Right lung (tissue), 5 donors: ENCODE results near the gene TMEM131. TPM values are rescaled to one million over a fixed set of nuclear protein-coding genes. Genes with fewer than 3 reads are reported as not detected.

Experiments
- DNase-seq, 2 donors: peaks; one replicate each; pipeline ENCODE4 v3.0.0-alpha.2; 2013
- polyA plus RNA-seq, 5 donors: library from polyadenylated mRNA; unstranded; fragments of 120-200 nt; gene quantifications; one replicate each; pipeline versions ENCODE4 v1.2.1 to v1.2.3, GENCODE V29; 2013; ENCODE audit warnings: inconsistent platforms in 1 of 5, low replicate concordance in 1 of 5; ENCODE audit not compliant: insufficient read length in 5 of 5, insufficient read depth in 1 of 5

Gene TMEM131
- polyA plus RNA-seq, 5 donors, result 41.3 to 50.1 (median 46.7) TPM

DNA sequence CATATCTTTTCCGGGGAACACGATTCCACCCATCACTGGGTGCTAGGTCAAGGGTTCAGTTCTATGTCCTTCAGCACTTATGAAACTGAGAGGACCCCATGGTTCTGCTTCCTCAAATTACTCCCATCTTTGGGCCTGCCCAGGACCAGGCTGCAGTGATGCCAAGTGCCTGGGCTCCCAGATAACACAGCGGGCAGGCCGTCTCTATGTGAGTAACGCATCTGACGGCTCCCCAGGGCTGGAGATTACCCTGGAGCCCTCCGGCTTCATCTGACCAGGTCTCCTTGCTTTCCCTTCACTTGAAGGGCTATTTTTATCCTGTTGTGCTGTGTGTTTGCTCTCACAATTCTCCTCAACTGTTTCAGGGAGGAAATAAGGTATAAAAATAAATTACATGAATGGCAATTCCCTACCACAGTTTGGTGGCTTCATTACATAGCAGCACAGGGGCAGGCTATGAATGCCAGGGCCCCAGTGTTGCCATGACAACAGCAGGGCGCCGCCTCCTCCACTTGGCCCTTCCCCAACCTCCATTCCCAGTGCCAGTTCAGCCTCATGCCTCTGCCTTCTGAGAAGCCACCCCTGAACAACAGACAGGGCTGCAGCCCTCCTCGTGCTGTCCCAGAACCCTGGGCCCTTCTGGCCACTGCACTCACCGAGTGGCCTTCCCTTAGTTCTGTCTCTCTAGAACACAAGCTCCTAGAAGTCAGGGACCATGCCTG, 25.4 kb upstream of the TMEM131 start:
- no peak for DNase-seq

GRCh38 chr2:98020516-98020915, 24.8 kb upstream of the TMEM131 start:
- no peak for DNase-seq

DNA sequence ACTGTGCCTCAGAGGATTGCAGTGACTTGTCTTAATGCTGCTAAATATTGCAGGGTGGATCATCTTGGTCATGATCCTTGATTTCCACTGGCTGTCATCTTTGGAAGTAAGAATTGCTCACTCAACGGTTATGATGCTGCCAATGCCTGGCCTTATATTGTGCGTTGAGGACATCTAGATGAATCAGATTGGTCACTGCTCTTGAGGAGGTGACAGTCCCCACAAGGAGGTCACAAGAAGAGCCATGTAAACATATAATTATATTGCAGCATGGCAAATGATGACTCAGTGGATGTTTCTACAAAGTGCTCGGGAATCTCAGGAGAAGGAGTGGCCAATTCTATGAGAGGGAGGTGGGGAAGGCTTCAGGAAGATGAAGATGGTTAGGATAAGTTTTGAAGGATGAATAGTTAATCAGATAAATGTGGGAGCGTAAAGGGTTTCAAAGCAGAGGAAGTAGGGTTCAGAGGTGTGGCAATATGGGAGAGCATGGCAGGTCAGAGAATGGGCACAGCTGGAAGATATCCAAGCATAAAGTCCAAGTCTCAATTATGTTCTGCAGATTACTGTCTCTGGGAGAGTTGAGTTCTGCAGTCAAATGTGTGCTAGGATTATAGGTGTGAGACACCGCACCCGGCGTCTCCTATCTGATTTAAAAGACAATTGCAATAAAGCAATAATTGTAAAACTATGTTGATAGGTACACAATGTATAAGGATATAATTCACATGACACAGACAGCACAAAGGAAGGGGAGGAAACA, 21.3 kb upstream of the TMEM131 start:
- no peak for DNase-seq

DNA sequence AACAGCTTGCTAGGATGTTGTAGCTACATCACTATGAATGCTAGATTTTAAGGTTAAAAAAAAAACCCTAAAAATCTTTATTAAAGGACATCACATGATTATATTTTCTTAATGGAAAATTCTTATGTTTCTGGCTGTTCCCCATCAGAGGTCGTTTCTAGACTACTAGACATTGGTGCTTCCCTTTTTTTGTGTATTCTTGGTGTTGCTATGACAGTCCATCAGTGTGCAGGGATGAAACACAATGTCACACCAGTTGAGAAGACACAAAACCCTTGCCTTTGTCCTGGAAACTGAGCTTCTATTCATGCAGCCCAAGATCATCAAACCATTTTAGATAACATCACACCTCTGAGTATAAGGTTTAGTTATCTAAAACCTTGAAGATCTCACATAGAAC, 19.9 kb upstream of the TMEM131 start:
- DNase-seq, result no peak

DNA sequence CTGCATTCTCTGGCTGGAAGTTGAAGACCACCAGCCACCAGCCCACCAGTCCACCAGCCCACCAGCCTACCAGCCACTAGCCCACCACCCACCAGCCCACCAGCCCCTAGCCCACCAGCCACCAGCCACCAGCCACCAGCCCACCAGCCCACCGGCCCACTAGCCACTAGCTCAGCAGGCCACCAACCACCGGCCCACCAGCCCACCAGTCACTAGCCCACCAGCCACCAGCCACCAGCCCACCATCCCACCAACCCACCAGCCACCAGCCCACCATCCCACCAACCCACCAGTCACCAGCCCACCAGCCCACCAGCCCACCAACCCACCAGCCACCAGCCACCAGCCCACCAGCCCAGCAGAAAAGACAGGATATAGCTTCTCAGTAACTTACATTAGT, 18.6 kb upstream of the TMEM131 start:
- no peak for DNase-seq

DNA sequence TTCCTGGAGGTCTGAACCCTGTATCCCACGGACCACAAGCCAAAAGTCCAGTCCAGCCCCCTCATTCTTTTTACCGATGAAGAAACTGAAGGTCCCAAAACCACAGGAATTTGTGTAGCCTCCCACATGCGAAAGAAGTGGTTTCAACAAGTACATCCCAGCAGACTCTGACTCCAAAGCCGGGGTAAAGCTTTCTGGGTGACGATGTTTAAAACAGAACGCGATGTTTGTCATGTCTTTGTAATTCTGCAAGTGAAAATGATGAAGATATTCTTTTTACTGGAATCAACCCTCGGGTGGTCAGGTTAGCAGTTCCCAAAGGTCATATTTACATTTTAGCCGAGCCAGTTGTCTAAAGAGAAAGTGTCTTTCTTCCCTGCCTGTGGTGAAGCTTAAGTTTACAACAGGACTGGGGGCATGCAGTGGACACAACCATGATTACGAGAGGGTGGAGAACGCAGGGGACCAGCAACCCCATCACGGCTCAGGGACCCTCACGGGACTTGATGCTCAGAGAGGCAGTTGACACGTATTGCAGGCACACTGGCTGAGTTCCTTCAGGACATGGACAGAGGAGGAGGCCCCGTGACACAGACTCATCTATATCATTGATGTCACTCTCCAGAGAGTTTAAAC, 17.8 kb upstream of the TMEM131 start:
- no peak for DNase-seq

DNA sequence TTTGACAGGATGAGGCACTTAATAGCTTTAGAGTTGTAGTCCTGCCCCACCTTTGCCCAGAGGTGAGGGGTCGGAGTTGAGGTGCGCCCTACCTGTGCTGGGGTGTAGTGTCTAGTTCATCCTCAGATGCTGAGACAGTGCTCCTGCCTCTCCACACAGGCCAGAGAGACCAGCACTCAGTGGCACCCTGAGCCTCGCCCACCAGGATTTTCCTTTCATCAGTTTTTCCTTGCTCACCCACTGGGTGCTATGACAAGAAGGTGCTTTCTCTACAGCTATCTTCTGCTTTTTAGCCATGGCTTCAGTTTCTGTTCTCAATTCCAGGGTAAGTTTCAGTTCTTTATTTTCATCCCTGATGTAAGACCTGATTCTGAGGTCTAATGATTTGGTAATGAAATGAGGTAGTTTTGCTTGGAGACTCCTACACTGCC, 16.8 kb upstream of the TMEM131 start:
- no peak for DNase-seq

DNA sequence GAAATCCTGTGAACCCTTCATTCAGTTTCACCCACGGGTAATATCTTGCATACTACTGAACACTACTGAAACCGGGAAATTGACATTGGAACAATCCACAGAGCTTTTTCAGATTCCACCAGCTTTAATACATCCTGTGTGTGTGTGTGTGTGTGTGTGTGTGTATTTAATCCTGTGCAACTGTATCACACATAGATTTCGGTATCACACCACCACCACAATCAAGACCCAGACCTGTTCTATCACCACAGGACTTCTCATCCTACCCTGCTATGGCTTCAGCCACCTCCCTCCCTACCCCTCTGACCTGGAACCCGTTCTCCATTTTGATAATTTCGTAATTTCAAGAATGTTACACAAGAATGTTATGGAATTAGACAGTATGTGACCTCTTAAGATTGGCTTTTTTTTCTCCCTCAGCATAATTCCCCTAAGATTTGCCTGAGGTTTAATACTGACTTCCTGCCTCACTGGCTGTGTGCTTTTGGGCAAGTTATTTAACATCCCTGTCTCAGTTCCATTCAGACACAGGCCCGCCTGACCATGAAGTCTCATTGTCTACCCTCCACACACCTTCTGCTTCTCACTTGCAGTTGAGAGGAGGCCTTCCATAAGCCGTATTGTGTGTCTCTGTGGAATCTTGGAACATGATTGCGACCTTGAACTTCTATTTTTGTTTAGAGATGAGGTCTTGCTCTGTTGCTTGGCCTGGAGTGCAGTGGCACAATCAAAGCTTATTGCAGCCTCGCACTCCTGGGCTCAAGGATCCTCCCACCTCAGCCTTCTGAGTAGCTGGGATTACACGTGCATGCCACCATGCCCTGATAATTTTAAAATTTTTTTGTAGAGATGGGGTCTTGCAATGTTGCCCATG, 14.4 kb upstream of the TMEM131 start:
- DNase-seq, result no peak

GRCh38 chr2:98008415-98008814, 12.7 kb upstream of the TMEM131 start:
- DNase-seq, result no peak

DNA sequence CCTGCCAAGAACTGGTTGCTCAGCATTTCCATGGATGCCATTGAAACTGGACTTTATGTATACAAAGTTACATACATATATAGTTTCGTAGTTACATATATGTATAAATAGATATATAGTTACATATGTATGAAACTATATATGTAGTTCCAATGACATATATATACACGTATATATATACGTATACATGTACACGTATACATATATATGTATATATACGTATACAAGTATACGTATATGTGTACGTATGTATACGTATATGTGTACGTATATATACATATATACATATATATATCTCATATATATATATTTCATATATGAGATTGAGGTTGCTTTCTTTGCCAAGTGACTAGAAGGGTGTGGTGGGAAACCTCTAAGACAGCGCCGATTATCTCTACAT, 10.6 kb upstream of the TMEM131 start:
- no peak for DNase-seq

- no peak for DNase-seq
Measured at GRCh38 chr2:98004613-98005012, 8.9 kb upstream of the TMEM131 start.

- no peak for DNase-seq
Measured at GRCh38 chr2:98004047-98004446, 8.3 kb upstream of the TMEM131 start.

DNA sequence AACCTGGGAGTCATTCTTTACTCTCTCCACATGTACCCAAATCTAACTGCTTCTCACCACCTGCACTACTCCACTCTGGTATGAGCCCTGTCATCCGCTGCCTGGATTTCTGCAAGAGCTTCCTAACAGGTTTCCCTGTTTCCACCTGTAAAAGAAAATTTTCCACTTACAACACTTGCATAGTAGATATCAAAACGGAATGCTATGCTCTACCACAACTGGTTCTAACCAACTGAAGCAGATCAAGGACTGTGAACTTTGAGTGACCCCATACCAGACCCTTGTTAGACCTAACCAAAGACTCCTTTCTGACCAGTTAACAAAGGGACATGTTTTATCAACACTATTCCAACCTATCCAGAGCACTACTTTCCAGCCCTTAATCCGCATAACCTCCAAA, 3.8 kb upstream of the TMEM131 start:
- no peak for DNase-seq

DNA sequence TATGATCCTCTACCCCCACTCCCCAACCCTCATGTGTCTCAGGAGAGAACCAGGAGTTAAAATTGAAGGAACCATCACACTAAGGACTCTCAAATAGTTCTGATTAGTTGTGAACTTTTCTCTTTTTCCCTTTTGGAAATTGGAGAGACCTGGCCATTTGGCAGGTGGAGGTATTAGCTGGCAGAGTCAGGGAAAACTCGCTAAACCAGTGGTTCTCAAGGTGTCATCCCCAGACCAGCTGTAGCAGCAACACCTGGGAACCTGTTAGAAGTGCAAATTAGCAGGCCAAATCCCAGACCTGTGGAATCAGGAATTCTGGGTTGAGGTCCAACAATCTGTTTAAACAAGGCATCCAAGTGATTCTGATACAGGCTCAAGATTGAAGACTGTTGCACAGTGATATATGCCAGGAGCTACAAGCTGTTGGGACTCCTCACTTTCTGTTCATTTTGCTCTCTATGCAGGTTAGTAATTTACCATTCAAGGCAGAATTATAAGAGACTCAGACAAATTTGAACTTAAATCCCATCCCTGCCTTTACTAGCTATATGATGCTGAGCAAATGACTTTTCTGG, 2.8 kb upstream of the TMEM131 start:
- no peak for DNase-seq

- DNase-seq, result no peak
Measured at GRCh38 chr2:97997784-97998392, 2.1 kb upstream of the TMEM131 start.

- DNase-seq, result no peak
Measured at GRCh38 chr2:97996679-97997078, 931 bp upstream of the TMEM131 start.

DNA sequence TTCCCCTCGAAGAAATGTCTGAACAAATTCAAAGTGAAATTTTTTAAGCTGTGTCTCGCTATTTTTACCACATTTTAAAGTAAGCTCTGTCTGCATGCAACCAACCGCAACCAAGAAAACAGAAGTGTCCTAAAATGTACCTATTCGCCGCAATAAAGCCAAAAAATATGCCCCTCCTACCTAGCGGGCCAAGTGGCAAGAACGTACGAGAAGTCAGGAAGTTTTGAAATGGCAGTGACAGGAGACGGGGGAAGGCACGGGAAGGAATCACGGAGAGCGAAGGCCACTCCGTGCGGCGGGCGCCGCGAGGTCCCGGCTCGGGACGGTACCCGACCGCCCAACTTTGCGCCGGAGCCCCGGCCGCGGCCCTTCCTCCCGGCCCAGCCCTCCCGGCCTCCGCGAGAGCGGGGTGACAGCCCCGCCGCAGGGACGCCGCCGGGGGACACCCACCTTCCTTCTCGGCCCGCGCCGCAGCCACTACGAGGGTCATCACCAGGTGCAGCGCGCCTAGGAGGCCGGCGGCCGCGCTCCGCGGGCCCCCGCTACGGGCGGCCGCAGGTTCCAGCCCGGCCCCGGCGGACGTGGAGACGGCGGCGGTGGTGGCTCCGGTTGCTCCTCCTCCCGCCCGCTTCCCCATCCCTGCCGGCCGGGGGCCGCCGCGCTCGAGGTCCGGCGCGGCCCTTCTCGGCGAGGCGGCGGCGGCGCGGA, 568 bp downstream of the TMEM131 start:
- peak; percentile 36 to 43 for DNase-seq

DNA sequence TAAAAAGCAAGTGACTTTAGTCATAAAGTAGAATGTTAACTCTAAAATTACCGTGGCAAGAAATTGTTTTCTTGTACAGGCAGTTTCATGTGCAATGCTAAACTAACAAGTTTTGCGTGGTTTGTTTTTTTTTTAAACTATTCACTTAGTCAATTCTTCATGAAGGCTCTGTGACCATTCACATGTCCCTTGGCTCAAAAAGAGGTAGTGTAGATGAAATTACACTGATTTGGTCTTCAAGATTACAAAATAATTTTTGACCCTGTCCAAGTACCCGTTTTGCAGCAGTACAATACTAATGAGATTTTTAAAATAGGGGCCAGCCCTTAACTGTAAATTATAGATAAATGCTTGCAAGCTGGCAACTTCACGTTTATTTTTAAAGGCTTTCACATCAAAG, 1.3 kb downstream of the TMEM131 start:
- DNase-seq, result no peak

- DNase-seq, result no peak
Measured at GRCh38 chr2:97993926-97994325, 1.8 kb downstream of the TMEM131 start.
